Germinal center (tissue), 1 donor: Measurements from ENCODE around the gene ZKSCAN3.
A peak's percentile ranks its signal among the peaks of the same experiment; 100 is the strongest.
"Not testable (repeated sequence)": the region's sequence is repeated elsewhere in the genome, so short reads cannot be mapped to it uniquely, and the experiment has no call there.

Experiments
- DNase-seq: peaks from one replicate; pipeline ENCODE4 v3.0.0; 2012; ENCODE audit warnings: mixed read lengths, low spot score

ZKSCAN3 gene

DNA sequence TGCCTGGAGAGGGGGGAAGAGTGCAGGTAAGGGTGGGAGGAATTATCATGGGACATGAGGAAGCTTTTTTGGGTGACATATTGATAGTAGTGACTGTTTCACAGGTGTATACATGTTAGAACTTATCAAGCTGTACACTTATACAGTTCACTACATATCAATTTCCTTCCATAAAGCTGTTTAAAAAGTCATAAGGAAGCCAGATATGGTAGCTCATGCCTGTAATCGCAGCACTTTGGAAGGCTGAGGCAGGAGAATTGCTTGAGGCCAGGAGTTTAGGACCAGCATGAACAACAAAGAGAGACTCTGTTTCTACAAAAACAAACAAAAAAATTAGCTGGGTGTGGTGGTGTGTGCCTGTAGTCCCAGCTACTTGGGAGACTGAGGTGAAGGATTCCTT, 28.1 kb downstream of the ZKSCAN3 start:
- DNase-seq, result no peak

DNA sequence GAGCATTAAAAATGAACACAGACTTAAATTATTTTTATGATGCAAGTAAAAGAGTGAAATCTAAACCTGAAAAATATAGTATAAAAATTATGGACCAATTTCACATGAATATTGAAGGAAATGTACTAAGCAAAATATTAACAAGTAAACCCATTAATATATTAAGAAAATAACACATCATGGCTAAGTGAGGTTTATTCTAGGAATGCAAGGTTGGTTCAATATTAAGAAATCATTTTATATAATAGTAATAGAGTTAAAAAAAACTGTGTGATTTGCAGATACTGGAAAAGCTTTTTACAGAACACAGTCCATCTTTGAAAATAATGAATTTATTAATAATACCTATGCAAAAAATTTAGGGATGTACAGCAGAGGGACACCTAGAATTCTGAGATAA, 28.9 kb downstream of the ZKSCAN3 start:
- no peak for DNase-seq

DNA sequence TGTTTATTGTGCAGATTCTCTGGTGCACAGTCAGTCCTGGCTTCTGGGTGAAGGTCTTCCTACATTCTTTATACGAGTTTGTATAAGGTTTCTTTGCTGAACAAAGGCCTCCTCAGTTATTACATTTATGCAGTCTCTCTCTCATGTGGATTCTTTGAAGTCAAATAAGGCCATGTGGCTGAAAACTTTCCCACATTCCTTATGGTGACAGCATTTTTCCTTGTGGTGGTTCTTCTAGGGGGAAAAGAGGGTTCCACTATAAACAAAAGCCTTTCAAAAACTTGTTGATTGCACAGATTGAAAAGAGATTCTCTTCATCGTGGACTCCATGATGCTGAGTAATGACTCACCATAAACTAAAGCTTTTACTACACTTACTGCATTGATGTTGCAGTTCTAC, 30.6 kb downstream of the ZKSCAN3 start:
- no peak for DNase-seq

- peak; percentile 79 for DNase-seq
Observed at GRCh38 chr6:28383235-28384142, 33.7 kb downstream of the ZKSCAN3 start.

- no peak for DNase-seq
Observed at GRCh38 chr6:28384143-28384533, 34.4 kb downstream of the ZKSCAN3 start.

DNA sequence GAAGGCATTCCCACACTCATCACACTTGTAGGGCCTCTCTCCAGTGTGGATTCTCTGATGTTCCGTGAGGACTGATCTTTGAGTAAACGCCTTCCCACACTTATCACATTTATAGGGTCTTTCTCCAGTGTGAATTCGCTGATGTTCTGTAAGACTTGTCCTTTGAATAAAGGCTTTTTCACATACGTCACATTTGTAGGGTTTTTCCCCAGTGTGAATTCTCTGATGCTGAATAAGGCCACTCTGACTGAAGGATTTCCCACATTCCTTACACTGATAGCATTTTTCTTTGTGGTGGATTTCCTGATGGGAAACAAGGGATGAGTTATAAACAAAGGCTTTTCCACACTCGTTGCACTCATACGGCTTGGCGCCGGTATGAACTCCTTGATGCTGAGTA, 40.9 kb downstream of the ZKSCAN3 start:
- no peak for DNase-seq

- no peak for DNase-seq
Observed at GRCh38 chr6:28393912-28394662, 44.3 kb downstream of the ZKSCAN3 start.

DNA sequence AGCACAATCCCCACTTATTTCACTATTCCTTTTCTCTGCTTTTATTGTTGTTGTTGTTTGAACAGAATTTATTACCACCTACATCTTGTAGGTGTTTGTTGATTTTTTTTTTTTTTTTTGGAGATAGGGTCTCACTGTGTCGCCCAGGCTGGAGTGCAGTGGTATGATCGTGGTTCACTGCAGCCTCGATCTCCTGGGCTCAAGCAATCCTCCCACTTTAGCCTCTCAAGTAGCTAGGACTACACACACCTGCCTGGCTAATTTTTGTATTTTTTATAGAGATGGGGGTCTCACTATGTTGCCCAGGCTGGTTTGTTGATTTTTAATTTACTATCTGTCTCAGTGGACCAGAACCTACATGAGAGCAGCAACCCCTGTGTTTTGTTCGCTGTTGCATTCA, 46.2 kb downstream of the ZKSCAN3 start:
- no peak for DNase-seq

DNA sequence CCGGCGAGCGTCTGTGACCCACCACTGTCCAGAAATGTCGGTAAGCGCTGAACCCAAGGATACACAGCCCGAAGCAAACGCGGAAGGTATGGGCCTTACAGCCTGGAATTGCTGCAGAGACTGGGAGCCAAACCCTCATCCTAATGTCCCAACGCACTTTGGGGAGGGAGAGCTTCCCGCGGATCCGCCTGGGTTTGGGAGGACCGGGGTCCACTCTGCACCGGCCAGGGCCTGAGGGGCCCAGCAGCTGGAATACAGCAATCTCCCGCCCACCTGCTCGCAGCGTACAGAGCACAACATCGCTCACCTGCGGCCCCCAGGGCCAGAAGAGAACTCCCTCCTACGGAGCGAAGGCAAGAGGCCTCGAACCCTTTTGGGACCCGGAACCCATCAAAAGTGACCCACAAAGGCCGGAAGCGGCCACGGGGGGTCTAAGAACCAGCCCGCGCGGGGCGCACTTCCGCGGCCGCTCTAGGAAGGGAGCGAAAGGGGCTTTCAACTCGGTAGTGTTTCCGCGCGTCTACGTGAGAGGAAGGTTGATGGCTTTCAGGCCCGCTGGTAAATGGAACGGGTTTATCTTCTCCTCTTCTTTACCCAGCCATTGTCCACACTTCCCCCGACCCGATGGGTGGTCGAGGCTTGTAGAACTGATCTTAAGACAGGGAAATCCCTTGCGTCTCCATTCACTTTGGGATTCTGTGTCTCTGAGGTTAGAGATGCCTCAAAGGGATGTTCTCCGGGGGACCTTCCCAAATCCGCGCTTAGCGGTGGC, 49.8 kb downstream of the ZKSCAN3 start, which contains the start of gene ZSCAN12:
ZSCAN12 (minus strand) TSS at position 398 of the 772 bp plus-strand sequence. CDS start 1,342 bp downstream, outside the sequence.
- DNase-seq, result peak; percentile 81

DNA sequence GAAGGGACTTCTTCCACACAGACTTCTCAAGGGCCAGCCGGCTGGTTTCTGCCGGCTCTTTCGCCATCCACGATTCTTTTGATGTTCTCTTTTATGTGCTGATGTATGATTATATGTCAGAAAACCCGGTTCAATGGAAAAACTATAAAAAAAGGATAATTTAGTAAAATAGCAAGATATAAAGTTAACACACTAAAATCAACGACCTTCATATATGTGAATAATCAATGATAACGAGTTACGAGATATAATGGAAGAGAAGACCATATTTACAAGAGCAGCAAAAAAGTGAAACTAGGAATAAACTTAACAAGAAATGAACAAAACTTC, 50.3 kb downstream of the ZKSCAN3 start:
- no peak for DNase-seq

DNA sequence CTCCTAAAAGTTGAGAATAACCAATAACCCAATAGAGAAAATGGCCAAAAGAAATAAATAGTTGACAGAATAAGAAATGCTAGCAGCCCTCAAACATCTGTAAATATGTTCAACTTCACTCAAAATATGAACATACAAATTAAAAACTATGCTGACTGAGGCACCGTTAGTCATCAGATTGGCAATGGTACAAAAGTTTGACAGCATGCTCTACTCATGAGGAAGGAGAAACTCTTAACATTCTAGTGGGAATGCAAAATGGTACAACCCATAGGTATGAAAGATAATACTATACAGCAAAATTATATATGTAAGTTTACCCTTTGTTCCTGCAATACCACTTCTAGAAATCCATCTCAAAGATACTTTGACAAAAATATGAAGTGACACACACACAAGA, 51.4 kb downstream of the ZKSCAN3 start:
- no peak for DNase-seq

GRCh38 chr6:28402197-28402596, 52.5 kb downstream of the ZKSCAN3 start:
- DNase-seq, result no peak

DNA sequence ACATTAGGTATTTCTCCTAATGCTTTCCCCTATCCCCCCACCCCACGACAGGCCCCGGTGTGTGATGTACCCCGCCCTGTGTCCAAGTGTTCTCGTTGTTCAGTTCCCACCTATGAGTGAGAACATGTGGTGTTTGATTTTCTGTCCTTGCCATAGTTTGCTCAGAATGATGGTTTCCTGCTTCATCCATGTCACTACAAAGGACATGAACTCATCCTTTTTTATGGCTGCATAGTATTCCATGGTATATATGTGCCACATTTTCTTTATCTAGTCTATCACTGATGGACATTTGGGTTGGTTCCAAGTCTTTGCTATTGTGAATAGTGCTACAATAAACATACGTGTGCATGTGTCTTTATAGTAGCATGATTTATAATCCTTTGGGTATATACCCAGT, 54.2 kb downstream of the ZKSCAN3 start:
- DNase-seq, result not testable (repeated sequence)

DNA sequence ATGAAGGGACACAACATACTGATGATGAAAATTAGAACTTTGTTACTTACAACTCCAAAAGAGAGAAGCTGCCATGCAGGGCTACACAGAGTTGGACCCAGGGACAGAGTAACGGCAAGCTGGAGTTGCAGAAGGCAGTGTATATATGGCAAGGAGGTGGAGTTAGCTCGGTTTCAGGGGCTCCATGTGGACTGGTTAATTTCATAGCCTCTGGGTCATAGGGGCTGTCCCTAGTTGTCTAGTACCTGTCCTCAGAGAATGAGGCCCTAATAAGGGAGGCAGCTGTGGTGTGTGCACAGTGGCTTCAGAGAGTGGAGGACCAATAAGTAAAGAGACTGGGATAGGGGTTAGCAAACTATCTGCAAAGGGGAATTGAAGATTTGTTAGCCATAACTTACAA, 57.7 kb downstream of the ZKSCAN3 start:
- no peak for DNase-seq

- DNase-seq, result no peak
Observed at GRCh38 chr6:28408076-28408802, 58.5 kb downstream of the ZKSCAN3 start.

- DNase-seq, result no peak
Observed at GRCh38 chr6:28410767-28411166, 61.0 kb downstream of the ZKSCAN3 start.

DNA sequence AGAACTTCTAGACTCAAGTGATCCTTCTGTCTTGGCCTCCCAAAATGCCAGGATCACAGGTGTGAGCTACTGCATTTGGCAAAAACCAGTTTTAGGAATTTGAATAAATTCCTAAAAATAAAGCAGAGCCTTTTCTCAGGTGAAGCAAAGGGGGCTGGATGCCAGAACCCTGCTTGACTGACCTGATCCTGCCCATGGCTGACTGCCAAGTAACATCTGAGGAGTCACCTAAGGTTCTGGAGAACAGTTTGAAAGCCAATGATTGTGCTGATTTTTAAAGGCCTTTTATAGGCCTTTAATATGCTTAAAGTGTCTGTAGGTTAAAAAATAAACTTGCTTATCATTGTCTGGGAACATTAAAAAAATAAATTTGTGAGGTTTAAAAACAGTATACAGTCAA, 63.9 kb downstream of the ZKSCAN3 start:
- DNase-seq, result no peak
